ENCODE results near the gene FKBP15. TPM values are rescaled to one million over a fixed set of nuclear protein-coding genes. Genes with fewer than 3 reads are reported as not detected.

FKBP15 gene
- total RNA-seq, 1 experiment from 2014 or later, result 17.6 TPM

- Histone ChIP-seq H3K9me3 (ENCODE audit: control insufficient read depth, insufficient read depth, low read depth, low read length) (no peaks in the 10 kb centered on the region), H3K27me3 (ENCODE audit: control insufficient read depth, insufficient read depth, low read length) (no peaks in the 10 kb centered on the region), H3K36me3 (ENCODE audit: control insufficient read depth, insufficient read depth, low read length) (no peaks in the 10 kb centered on the region; the same call in none of the 2 replicates), H3K27ac (ENCODE audit: low read length) (no peak overlapping the region), H3K4me1 (ENCODE audit: control insufficient read depth, insufficient read depth, low read length) (peaks cover 8% of the 10 kb centered on the region), H3K4me3 (ENCODE audit: low read depth in 2 of 2, low read length in 2 of 2) (no peak overlapping the region)
- ATAC-seq, result no peak
- in situ Hi-C loops (cut with HindIII; ENCODE audit: low pct_unique_long_range_greater_than_20kb, low sequenced_read_pairs), result no loop called here
- no TSS peak for BruUV-seq (replicated peaks)
- no peak for DNase-seq (ENCODE audit: low read depth, low spot score)
- ChIA-PET POLR2A (no interaction called here), CTCF (no interaction called here)
- intact Hi-C loops (cut with micrococcal nuclease; ENCODE audit: unreplicated experiment), result no loop called here
- TF ChIP-seq REST (IDR thresholded peaks at IDR 0.05; ENCODE audit: insufficient read depth in 1 of 2, low read depth in 2 of 2, low read length in 1 of 2), result no peak
- TF ChIP-seq, protein P1, sequence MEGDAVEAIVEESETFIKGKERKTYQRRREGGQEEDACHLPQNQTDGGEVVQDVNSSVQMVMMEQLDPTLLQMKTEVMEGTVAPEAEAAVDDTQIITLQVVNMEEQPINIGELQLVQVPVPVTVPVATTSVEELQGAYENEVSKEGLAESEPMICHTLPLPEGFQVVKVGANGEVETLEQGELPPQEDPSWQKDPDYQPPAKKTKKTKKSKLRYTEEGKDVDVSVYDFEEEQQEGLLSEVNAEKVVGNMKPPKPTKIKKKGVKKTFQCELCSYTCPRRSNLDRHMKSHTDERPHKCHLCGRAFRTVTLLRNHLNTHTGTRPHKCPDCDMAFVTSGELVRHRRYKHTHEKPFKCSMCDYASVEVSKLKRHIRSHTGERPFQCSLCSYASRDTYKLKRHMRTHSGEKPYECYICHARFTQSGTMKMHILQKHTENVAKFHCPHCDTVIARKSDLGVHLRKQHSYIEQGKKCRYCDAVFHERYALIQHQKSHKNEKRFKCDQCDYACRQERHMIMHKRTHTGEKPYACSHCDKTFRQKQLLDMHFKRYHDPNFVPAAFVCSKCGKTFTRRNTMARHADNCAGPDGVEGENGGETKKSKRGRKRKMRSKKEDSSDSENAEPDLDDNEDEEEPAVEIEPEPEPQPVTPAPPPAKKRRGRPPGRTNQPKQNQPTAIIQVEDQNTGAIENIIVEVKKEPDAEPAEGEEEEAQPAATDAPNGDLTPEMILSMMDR (IDR thresholded peaks at IDR 0.05), result no peak
- TF ChIP-seq TCF7L2 (IDR thresholded peaks at IDR 0.05; ENCODE audit: low read depth, low read length), result no peak
- TF ChIP-seq SIN3A (IDR thresholded peaks at IDR 0.05; ENCODE audit: borderline replicate concordance, insufficient read depth, low read depth, low read length), result no peak
- TF ChIP-seq POLR2AphosphoS5 (IDR thresholded peaks at IDR 0.05; ENCODE audit: low read depth, low read length), result no peak
Measured at GRCh38 chr9:113223963-113224362, 2.9 kb upstream of the FKBP15 start.

GRCh38 chr9:113222482-113222841 lies 1.4 kb upstream of the FKBP15 start:
- in situ Hi-C loops (cut with HindIII; ENCODE audit: low pct_unique_long_range_greater_than_20kb, low sequenced_read_pairs), result no loop called here
- TF ChIP-seq REST (IDR thresholded peaks at IDR 0.05; ENCODE audit: insufficient read depth in 1 of 2, low read depth in 2 of 2, low read length in 1 of 2) (no peak), SIN3A (IDR thresholded peaks at IDR 0.05; ENCODE audit: borderline replicate concordance, insufficient read depth, low read depth, low read length) (no peak), POLR2AphosphoS5 (IDR thresholded peaks at IDR 0.05; ENCODE audit: low read depth, low read length) (no peak), TCF7L2 (IDR thresholded peaks at IDR 0.05; ENCODE audit: low read depth, low read length) (no peak)
- TF ChIP-seq, protein P1 (IDR thresholded peaks at IDR 0.05), result no peak
- ChIA-PET POLR2A (no interaction called here), CTCF (interaction anchor here (0.6 kb wide), 1 partner anchor 154 kb away, joined by 3 read pairs; the partner anchor contains the start of gene HDHD3)
- Histone ChIP-seq H3K27ac (ENCODE audit: low read length) (peak overlapping the region; percentile 81), H3K4me1 (ENCODE audit: control insufficient read depth, insufficient read depth, low read length) (peaks cover 8% of the 10 kb centered on the region), H3K4me3 (ENCODE audit: low read depth in 2 of 2, low read length in 2 of 2) (peak overlapping the region; percentile 95 to 98), H3K36me3 (ENCODE audit: control insufficient read depth, insufficient read depth, low read length) (no peaks in the 10 kb centered on the region; the same call in 1 of the 2 replicates), H3K9me3 (ENCODE audit: control insufficient read depth, insufficient read depth, low read depth, low read length) (no peaks in the 10 kb centered on the region), H3K27me3 (ENCODE audit: control insufficient read depth, insufficient read depth, low read length) (no peaks in the 10 kb centered on the region)
- DNase-seq (ENCODE audit: low read depth, low spot score) (no peak), ATAC-seq (no peak)
- intact Hi-C loops (cut with micrococcal nuclease; ENCODE audit: unreplicated experiment), result no loop called here
- no TSS peak for BruUV-seq (replicated peaks)
